H1 (cell line): ENCODE measurements around the gene PLEKHG3. TPM values are rescaled to one million over a fixed set of nuclear protein-coding genes. Genes with fewer than 3 reads are reported as not detected.
A peak's percentile ranks its signal among the peaks of the same experiment; 100 is the strongest.

Experiments
- CTCF ChIA-PET: fragments of 300-600 bp; sonication (Branson Sonifier 250); formaldehyde crosslinking; loops from one replicate; lab custom pipeline; 2021; ENCODE audit not compliant: partially characterized antibody; lab: Charles Lee
- POLR2A ChIA-PET: fragments of 300-600 bp; sonication (Branson Sonifier 250); formaldehyde crosslinking; loops from one replicate; lab custom pipeline; 2021; ENCODE audit warnings: inconsistent platforms; ENCODE audit not compliant: partially characterized antibody; lab: Charles Lee
- DNase-seq, 2 experiments: peaks; one replicate each; pipeline versions ENCODE4 v3.0.0 to v3.0.0-alpha.2; 2010 to 2022; ENCODE audit warnings: low spot score in 2 of 2, low read depth in 1 of 2, mixed read lengths in 1 of 2
- FAIRE-seq: peaks from 2 replicates; lab custom pipeline; 2011; peaks lifted over from hg19 to GRCh38; lab: Jason Lieb, UNC
- H2AFZ ChIP-seq: 2 replicates; pipeline ENCODE4 v1.8.1; 2012; ENCODE audit warnings: low read length, inconsistent platforms
- H2AK5ac ChIP-seq: 2 replicates; pipeline ENCODE4 v1.6.1; 2013; ENCODE audit warnings: low read depth, low read length
- H2BK120ac ChIP-seq: replicated peaks from 2 replicates; pipeline ENCODE3; 2013; ENCODE audit warnings: low read depth, low read length, inconsistent platforms
- H2BK12ac ChIP-seq: 2 replicates; pipeline ENCODE4 v1.6.1; 2013; ENCODE audit warnings: low read depth, low read length
- H2BK15ac ChIP-seq: 2 replicates; pipeline ENCODE4 v1.6.1; 2013; ENCODE audit warnings: low read length
- H2BK20ac ChIP-seq: 2 replicates; pipeline ENCODE4 v1.6.1; 2013; ENCODE audit warnings: low read length
- H2BK5ac ChIP-seq: 2 replicates; pipeline ENCODE4 v1.6.1; 2013; ENCODE audit warnings: low read depth, low read length
- H3K14ac ChIP-seq: 2 replicates; pipeline ENCODE4 v1.6.1; 2013; ENCODE audit warnings: inconsistent platforms; ENCODE audit not compliant: insufficient read length
- H3K18ac ChIP-seq: 2 replicates; pipeline ENCODE4 v1.6.1; 2013; ENCODE audit warnings: low read length; ENCODE audit errors: extremely low read depth
- H3K23ac ChIP-seq: 2 replicates; pipeline ENCODE4 v1.6.1; 2013; ENCODE audit warnings: inconsistent platforms; ENCODE audit not compliant: insufficient read length
- H3K23me2 ChIP-seq: 2 replicates; pipeline ENCODE4 v1.6.1; 2013; ENCODE audit warnings: low read depth, low read length
- H3K27ac ChIP-seq: 2 replicates; pipeline ENCODE4 v1.6.1; 2011; ENCODE audit warnings: low read depth, low read length, inconsistent platforms
- H3K27me3 ChIP-seq, 4 experiments: replicated peaks in 1 of 4; 1 replicate in 1 of 4; 2 replicates in 3 of 4; pipeline versions ENCODE4 v1.6.1 to v1.8.1; 2011 to 2013; ENCODE audit warnings: low read length in 3 of 4, mild to moderate bottlenecking in 3 of 4, inconsistent platforms in 2 of 4, mixed read lengths in 2 of 4, moderate library complexity in 1 of 4; ENCODE audit not compliant: control insufficient read depth in 3 of 4, insufficient read depth in 3 of 4; ENCODE audit errors: extremely low read depth in 1 of 4
- H3K36me3 ChIP-seq, 4 experiments: 2 replicates each; pipeline versions ENCODE4 v1.6.1 to v1.8.1; 2011 to 2013; ENCODE audit warnings: mild to moderate bottlenecking in 4 of 4, low read length in 3 of 4, moderate library complexity in 2 of 4, control low read depth in 1 of 4, inconsistent platforms in 1 of 4; ENCODE audit not compliant: insufficient read depth in 4 of 4, control insufficient read depth in 2 of 4
- H3K4ac ChIP-seq: replicated peaks from 2 replicates; pipeline ENCODE3; 2013; ENCODE audit warnings: low read length, low read depth, mixed read lengths, inconsistent platforms; ENCODE audit not compliant: insufficient read length
- H3K4me1 ChIP-seq, 4 experiments: replicated peaks in 1 of 4; 1 replicate in 1 of 4; 2 replicates in 3 of 4; pipeline versions ENCODE4 v1.6.1 to v1.8.1; 2011 to 2013; ENCODE audit warnings: low read length in 3 of 4, inconsistent platforms in 2 of 4, mixed read lengths in 1 of 4; ENCODE audit not compliant: insufficient read depth in 4 of 4, control insufficient read depth in 3 of 4
- H3K4me2 ChIP-seq, 2 experiments: 2 replicates each; pipeline versions ENCODE4 v1.6.1 to v1.8.1; 2011 to 2013; ENCODE audit warnings: low read depth in 2 of 2, low read length in 2 of 2, control low read depth in 1 of 2, inconsistent platforms in 1 of 2, mild to moderate bottlenecking in 1 of 2; ENCODE audit not compliant: insufficient read depth in 1 of 2
- H3K4me3 ChIP-seq, 4 experiments: fragments of 200-600, 300-600 bp in 1 of 4; sonication (generic), shearing (Covaris generic), sonication (Bioruptor Twin) in 1 of 4; 2 replicates each; pipeline versions ENCODE4 v1.5.1 to v1.8.1; 2011 to 2016; ENCODE audit warnings: low read length in 4 of 4, low read depth in 3 of 4, control low read depth in 2 of 4, inconsistent platforms in 2 of 4, mild to moderate bottlenecking in 2 of 4, mixed read lengths in 1 of 4, moderate library complexity in 1 of 4; ENCODE audit not compliant: insufficient read depth in 2 of 4; ENCODE audit errors: extremely low read depth in 1 of 4
- H3K56ac ChIP-seq: replicated peaks from 2 replicates; pipeline ENCODE3; 2013; ENCODE audit warnings: low read depth, mild to moderate bottlenecking, mixed read lengths, low read length, inconsistent platforms; ENCODE audit not compliant: insufficient read length
- H3K79me1 ChIP-seq: 2 replicates; pipeline ENCODE4 v1.6.1; 2013; ENCODE audit warnings: low read depth, low read length, control low read depth
- H3K79me2 ChIP-seq, 2 experiments: 2 replicates each; pipeline versions ENCODE4 v1.6.1 to v1.8.1; 2012 to 2013; ENCODE audit warnings: low read length in 2 of 2, mild to moderate bottlenecking in 2 of 2, inconsistent platforms in 1 of 2; ENCODE audit not compliant: insufficient read depth in 2 of 2, control insufficient read depth in 1 of 2
- H3K9ac ChIP-seq, 4 experiments: replicated peaks in 1 of 4; 1 replicate in 1 of 4; 2 replicates in 3 of 4; pipeline versions ENCODE4 v1.6.1 to v1.8.1; 2011 to 2013; ENCODE audit warnings: low read depth in 3 of 4, low read length in 3 of 4, control low read depth in 2 of 4, mild to moderate bottlenecking in 2 of 4, moderate library complexity in 2 of 4, inconsistent platforms in 1 of 4; ENCODE audit errors: extremely low read depth in 1 of 4
- H3K9me3 ChIP-seq, 2 experiments: 2 replicates each; pipeline versions ENCODE4 v1.6.1 to v1.8.1; 2012 to 2013; ENCODE audit warnings: mild to moderate bottlenecking in 2 of 2, moderate library complexity in 2 of 2, control low read depth in 1 of 2, inconsistent platforms in 1 of 2, low read depth in 1 of 2, low read length in 1 of 2, mixed read lengths in 1 of 2; ENCODE audit not compliant: insufficient read depth in 2 of 2
- H4K20me1 ChIP-seq, 2 experiments: replicated peaks in 1 of 2; 2 replicates each; pipeline versions ENCODE3 to v1.8.1; 2011 to 2013; ENCODE audit warnings: inconsistent platforms in 2 of 2, low read length in 2 of 2, mild to moderate bottlenecking in 1 of 2; ENCODE audit not compliant: insufficient read depth in 2 of 2, control insufficient read depth in 1 of 2
- H4K5ac ChIP-seq: 2 replicates; pipeline ENCODE4 v1.6.1; 2013; ENCODE audit warnings: low read length, low read depth, mixed read lengths, inconsistent platforms; ENCODE audit not compliant: insufficient read length
- H4K8ac ChIP-seq: 2 replicates; pipeline ENCODE4 v1.8.0; 2013; ENCODE audit warnings: mild to moderate bottlenecking, moderate library complexity, low read length, inconsistent platforms; ENCODE audit not compliant: insufficient read depth; ENCODE audit errors: extremely low read depth
- H4K91ac ChIP-seq: replicated peaks from 2 replicates; pipeline ENCODE3; 2013; ENCODE audit warnings: low read length, mixed read lengths, inconsistent platforms; ENCODE audit not compliant: insufficient read length
- EZH2 ChIP-seq: fragments of 200-600 bp; sonication (generic); IDR thresholded peaks from 2 replicates; pipeline ENCODE4 v1.7.1; 2012; ENCODE audit warnings: low read depth, mild to moderate bottlenecking, moderate library complexity, low read length, inconsistent platforms; ENCODE audit not compliant: severe bottlenecking
- GABPA ChIP-seq: IDR thresholded peaks from 2 replicates; pipeline ENCODE4 v1.6.1; 2011; ENCODE audit warnings: mild to moderate bottlenecking, low read length, moderate library complexity, borderline replicate concordance; ENCODE audit not compliant: insufficient read depth
- RAD21 ChIP-seq, 2 experiments: IDR thresholded peaks in 1 of 2; conservative IDR thresholded peaks in 1 of 2; 2 replicates each; pipeline ENCODE4 v1.6.1; 2011; ENCODE audit warnings: low read depth in 2 of 2, low read length in 2 of 2, improper control_type of control experiment in 1 of 2, inconsistent platforms in 1 of 2, mild to moderate bottlenecking in 1 of 2, moderate library complexity in 1 of 2
- TAF7 ChIP-seq: optimal IDR thresholded peaks from 2 replicates; pipeline ENCODE3; 2011; ENCODE audit warnings: low read depth, mild to moderate bottlenecking, inconsistent platforms, low read length, moderate library complexity, borderline replicate concordance
- TCF12 ChIP-seq: IDR thresholded peaks from 2 replicates; pipeline ENCODE4 v1.6.1; 2011; ENCODE audit warnings: low read depth, mild to moderate bottlenecking, low read length
- WGBS, 2 experiments: shearing (Covaris generic) in 1 of 2; methylation state at CpG; one replicate each; pipeline versions ENCODE4 v1.1.6 to v1.1.7; 2013 to 2015; ENCODE audit warnings: low lambda C conversion rate in 2 of 2, mixed read lengths in 2 of 2, inconsistent platforms in 1 of 2, low coverage in 1 of 2, missing lambda C conversion rate in 1 of 2; ENCODE audit not compliant: insufficient replicate concordance in 2 of 2, insufficient coverage in 1 of 2, insufficient read length in 1 of 2; ENCODE audit errors: extremely low coverage in 1 of 2, missing lambda C conversion rate in 1 of 2; 5-methylcytosine and 5-hydroxymethylcytosine counted together
- polyA plus RNA-seq, 7 experiments: library from polyadenylated mRNA; depleted of rRNA in 3 of 7; stranded (reverse) in 5 of 7; unstranded in 2 of 7; fragments of >200 nt in 5 of 7; fragments of 200-250 nt in 2 of 7; gene quantifications; 1 replicate in 5 of 7; 2 replicates in 1 of 7; 4 replicates in 1 of 7; pipeline versions ENCODE4 v1.2.1 to v1.2.3, GENCODE V29; 2011 to 2013; ENCODE audit warnings: missing spikeins in 2 of 7, mixed read lengths in 2 of 7
- total RNA-seq: library from RNA; stranded (reverse); fragmentation: NEBNext Ultra II Directional; extraction: Animal tissue kit (Norgen Biotek cat#: 25700); gene quantifications from 2 replicates; pipeline ENCODE4 v1.2.1, GENCODE V29; 2021
- TF ChIP-seq, protein P1 (sequence below), 3 experiments: IDR thresholded peaks; 1 replicate in 2 of 3; 2 replicates in 1 of 3; pipeline versions ENCODE4 v1.5.1 to v1.6.1; 2011; ENCODE audit warnings: low read length in 3 of 3, mild to moderate bottlenecking in 3 of 3, inconsistent platforms in 2 of 3, low read depth in 1 of 3, moderate library complexity in 1 of 3; ENCODE audit not compliant: insufficient read depth in 1 of 3; ENCODE audit errors: control extremely low read depth in 1 of 3

The PLEKHG3 gene
- total and polyA plus RNA-seq, 2 of the 8 experiments (the other 6 are each of a cell fraction or from before 2014, with no cell fraction given), result 43.4 to 90.6 TPM

DNA sequence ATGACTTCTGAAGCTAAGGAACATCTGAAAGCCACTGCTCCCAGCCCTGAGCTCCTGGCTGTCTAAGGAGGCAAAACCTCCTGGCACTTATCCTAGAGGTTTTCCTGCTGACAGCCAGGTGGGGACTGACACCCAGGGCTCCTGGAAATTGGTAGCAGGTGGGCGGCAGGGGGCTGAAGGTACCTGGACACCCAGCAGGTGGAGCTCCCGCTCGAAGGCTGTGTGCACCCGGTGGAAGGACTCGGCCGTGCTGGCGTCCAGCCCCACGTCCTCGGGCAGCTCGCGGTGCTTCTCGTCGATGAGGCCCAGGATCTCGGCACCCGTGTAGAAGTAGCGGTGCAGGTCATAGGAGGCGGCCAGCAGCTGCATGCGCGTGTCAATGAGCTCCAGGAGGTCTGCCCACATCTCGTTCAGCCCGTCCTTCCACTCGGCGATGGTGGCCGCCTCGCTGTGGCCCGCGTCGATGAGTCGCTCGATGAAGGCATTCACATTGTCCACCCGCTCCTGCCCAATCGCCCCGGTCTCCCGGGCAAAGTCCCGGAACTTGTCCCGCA is 68.2 kb downstream of the PLEKHG3 start:
- Histone ChIP-seq H3K79me1 (no peaks in the 10 kb centered on the region), H2BK12ac (no peak overlapping the region), H2AK5ac (no peak overlapping the region), H2AFZ (no peak overlapping the region), H3K4me2 (no peak overlapping the region), H3K23me2 (no peaks in the 10 kb centered on the region), H3K36me3 (no peaks in the 10 kb centered on the region), H3K27me3 (no peaks in the 10 kb centered on the region), H3K4me1 (no peaks in the 10 kb centered on the region; a peak in 1 of 7 replicates), H4K20me1 (no peaks in the 10 kb centered on the region), H3K9me3 (peaks cover 15 to 26% of the 10 kb centered on the region in 2 experiments), H2BK5ac (no peak overlapping the region), H2BK20ac (no peak overlapping the region), H3K18ac (no peak overlapping the region), H4K91ac (no peak overlapping the region), H3K56ac (no peak overlapping the region), H3K23ac (no peak overlapping the region), H4K8ac (peak overlapping the region; percentile 19; the same call in 1 of the 2 replicates), H3K14ac (no peak overlapping the region), H4K5ac (no peak overlapping the region), H3K27ac (no peak overlapping the region), H3K79me2 (no peaks in the 10 kb centered on the region), H3K4me3 (no peak overlapping the region), H3K4ac (no peak overlapping the region), H3K9ac (no peak overlapping the region), H2BK120ac (no peak overlapping the region), H2BK15ac (no peak overlapping the region)
- FAIRE-seq (no peak), DNase-seq (no peak)
- ChIA-PET CTCF (interaction anchor here (0.8 to 9.1 kb wide), 29 partner anchors 10 to 247 kb away, joined by 3 to 96 read pairs (median 5); no protein-coding TSS in a partner anchor), POLR2A (interaction anchor here (1.0 kb wide), 1 partner anchor 10 kb away, joined by 3 read pairs; no protein-coding TSS in a partner anchor)
- no peak for TF ChIP-seq GABPA
- no peak for TF ChIP-seq TCF12
- no peak for TF ChIP-seq TAF7
- no peak for TF ChIP-seq EZH2
- TF ChIP-seq, protein P1, sequence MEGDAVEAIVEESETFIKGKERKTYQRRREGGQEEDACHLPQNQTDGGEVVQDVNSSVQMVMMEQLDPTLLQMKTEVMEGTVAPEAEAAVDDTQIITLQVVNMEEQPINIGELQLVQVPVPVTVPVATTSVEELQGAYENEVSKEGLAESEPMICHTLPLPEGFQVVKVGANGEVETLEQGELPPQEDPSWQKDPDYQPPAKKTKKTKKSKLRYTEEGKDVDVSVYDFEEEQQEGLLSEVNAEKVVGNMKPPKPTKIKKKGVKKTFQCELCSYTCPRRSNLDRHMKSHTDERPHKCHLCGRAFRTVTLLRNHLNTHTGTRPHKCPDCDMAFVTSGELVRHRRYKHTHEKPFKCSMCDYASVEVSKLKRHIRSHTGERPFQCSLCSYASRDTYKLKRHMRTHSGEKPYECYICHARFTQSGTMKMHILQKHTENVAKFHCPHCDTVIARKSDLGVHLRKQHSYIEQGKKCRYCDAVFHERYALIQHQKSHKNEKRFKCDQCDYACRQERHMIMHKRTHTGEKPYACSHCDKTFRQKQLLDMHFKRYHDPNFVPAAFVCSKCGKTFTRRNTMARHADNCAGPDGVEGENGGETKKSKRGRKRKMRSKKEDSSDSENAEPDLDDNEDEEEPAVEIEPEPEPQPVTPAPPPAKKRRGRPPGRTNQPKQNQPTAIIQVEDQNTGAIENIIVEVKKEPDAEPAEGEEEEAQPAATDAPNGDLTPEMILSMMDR (IDR thresholded peaks at IDR 0.05; ENCODE audit: control extremely low read depth in 1 of 3, insufficient read depth in 1 of 3, low read depth in 1 of 3, low read length in 3 of 3), result peak in 2 of 3 experiments; percentile 45 to 66; a peak in 3 of 4 replicates
- TF ChIP-seq RAD21 (IDR thresholded peaks at IDR 0.05 in 1 of 2, conservative IDR thresholded peaks at IDR 0.05 in 1 of 2; ENCODE audit: low read depth in 2 of 2, low read length in 2 of 2), result peak; percentile 26 to 54; a peak in 3 of 4 replicates
- 94% methylated on average over 36 of the region's 36 CpGs; no CpG with 5 or more reads in 1 of the 2 experiments for WGBS, 2 experiments
